ENCODE results near the gene GRID2.

GRCh38 chr4:93779228-93779627, 1475.5 kb downstream of the GRID2 start:
- TF ChIP-seq, protein P1, sequence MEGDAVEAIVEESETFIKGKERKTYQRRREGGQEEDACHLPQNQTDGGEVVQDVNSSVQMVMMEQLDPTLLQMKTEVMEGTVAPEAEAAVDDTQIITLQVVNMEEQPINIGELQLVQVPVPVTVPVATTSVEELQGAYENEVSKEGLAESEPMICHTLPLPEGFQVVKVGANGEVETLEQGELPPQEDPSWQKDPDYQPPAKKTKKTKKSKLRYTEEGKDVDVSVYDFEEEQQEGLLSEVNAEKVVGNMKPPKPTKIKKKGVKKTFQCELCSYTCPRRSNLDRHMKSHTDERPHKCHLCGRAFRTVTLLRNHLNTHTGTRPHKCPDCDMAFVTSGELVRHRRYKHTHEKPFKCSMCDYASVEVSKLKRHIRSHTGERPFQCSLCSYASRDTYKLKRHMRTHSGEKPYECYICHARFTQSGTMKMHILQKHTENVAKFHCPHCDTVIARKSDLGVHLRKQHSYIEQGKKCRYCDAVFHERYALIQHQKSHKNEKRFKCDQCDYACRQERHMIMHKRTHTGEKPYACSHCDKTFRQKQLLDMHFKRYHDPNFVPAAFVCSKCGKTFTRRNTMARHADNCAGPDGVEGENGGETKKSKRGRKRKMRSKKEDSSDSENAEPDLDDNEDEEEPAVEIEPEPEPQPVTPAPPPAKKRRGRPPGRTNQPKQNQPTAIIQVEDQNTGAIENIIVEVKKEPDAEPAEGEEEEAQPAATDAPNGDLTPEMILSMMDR (IDR thresholded peaks at IDR 0.05), result no peak
- TF ChIP-seq POLR2A (IDR thresholded peaks at IDR 0.05), result no peak

Measured in thyroid gland (tissue), 4 donors.